Measurements from ENCODE around the gene FBXL13. TPM values are rescaled to one million over a fixed set of nuclear protein-coding genes. Genes with fewer than 3 reads are reported as not detected.
A peak's percentile ranks its signal among the peaks of the same experiment; 100 is the strongest.

FBXL13 gene
- polyA plus RNA-seq, 1 of the 3 experiments (the other 2 are of a cell fraction): 1.1 TPM

DNA sequence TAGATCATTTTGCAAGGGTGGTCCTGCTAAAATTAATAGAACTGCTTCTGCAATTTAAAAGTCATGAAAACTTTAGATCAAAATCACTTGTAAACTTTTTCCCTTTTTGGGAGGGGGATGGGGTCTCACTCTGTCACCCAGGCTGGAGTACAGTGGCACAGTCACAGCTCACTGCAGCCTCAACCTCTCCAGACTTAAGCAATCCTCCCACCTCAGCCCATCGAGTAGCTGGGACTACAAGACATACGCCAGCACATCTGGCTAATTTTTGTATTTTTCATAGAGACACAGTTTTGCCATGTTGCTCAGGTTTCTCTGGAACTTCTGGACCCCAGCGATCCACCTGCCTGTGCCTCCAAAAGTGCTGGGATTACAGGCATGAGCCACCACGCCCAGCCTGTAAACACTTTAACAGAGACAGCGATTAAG lies 82.1 kb downstream of the FBXL13 start:
- no peaks in the 10 kb centered on the region for H3K79me2 ChIP-seq (ENCODE audit: insufficient read depth)
- peak overlapping the region; percentile 56; the same call in 1 of the 2 replicates for H3K9ac ChIP-seq
- H3K4me3 ChIP-seq (ENCODE audit: low read depth in 2 of 2, low read length in 1 of 2): no peak overlapping the region
- ChIA-PET CTCF (interaction anchor here (1.3 to 1.5 kb wide), 2 partner anchors 10 to 69 kb away, joined by 3 to 4 read pairs; no protein-coding TSS in a partner anchor), POLR2A (no interaction called here)
- TF ChIP-seq MEF2A (IDR thresholded peaks at IDR 0.05; ENCODE audit: borderline replicate concordance, low read depth) (no peak), POLR2AphosphoS5 (IDR thresholded peaks at IDR 0.05; ENCODE audit: low read depth, low read length) (no peak), GABPA (IDR thresholded peaks at IDR 0.05; ENCODE audit: low read depth) (no peak), TAF1 (IDR thresholded peaks at IDR 0.05; ENCODE audit: borderline replicate concordance, low read depth, low read length) (no peak), FOXM1 (IDR thresholded peaks at IDR 0.05; ENCODE audit: low read depth) (no peak), YY1 (IDR thresholded peaks at IDR 0.05; ENCODE audit: low read depth) (no peak), MXI1 (IDR thresholded peaks at IDR 0.05; ENCODE audit: low read depth, low read length) (no peak), RAD21 (IDR thresholded peaks at IDR 0.05; ENCODE audit: low read length) (no peak), ELF1 (IDR thresholded peaks at IDR 0.05) (no peak), NFIC (IDR thresholded peaks at IDR 0.05; ENCODE audit: borderline replicate concordance) (no peak)
- TF ChIP-seq, protein P1, sequence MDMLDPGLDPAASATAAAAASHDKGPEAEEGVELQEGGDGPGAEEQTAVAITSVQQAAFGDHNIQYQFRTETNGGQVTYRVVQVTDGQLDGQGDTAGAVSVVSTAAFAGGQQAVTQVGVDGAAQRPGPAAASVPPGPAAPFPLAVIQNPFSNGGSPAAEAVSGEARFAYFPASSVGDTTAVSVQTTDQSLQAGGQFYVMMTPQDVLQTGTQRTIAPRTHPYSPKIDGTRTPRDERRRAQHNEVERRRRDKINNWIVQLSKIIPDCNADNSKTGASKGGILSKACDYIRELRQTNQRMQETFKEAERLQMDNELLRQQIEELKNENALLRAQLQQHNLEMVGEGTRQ (IDR thresholded peaks at IDR 0.05; ENCODE audit: borderline replicate concordance, low read depth, low read length): no peak
- TF ChIP-seq, protein P2, sequence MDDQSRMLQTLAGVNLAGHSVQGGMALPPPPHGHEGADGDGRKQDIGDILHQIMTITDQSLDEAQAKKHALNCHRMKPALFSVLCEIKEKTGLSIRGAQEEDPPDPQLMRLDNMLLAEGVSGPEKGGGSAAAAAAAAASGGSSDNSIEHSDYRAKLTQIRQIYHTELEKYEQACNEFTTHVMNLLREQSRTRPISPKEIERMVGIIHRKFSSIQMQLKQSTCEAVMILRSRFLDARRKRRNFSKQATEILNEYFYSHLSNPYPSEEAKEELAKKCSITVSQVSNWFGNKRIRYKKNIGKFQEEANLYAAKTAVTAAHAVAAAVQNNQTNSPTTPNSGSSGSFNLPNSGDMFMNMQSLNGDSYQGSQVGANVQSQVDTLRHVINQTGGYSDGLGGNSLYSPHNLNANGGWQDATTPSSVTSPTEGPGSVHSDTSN (IDR thresholded peaks at IDR 0.05): no peak
- TF ChIP-seq, protein P3, sequence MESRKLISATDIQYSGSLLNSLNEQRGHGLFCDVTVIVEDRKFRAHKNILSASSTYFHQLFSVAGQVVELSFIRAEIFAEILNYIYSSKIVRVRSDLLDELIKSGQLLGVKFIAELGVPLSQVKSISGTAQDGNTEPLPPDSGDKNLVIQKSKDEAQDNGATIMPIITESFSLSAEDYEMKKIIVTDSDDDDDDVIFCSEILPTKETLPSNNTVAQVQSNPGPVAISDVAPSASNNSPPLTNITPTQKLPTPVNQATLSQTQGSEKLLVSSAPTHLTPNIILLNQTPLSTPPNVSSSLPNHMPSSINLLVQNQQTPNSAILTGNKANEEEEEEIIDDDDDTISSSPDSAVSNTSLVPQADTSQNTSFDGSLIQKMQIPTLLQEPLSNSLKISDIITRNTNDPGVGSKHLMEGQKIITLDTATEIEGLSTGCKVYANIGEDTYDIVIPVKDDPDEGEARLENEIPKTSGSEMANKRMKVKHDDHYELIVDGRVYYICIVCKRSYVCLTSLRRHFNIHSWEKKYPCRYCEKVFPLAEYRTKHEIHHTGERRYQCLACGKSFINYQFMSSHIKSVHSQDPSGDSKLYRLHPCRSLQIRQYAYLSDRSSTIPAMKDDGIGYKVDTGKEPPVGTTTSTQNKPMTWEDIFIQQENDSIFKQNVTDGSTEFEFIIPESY (IDR thresholded peaks at IDR 0.05; ENCODE audit: borderline replicate concordance, low read depth): no peak
- TF ChIP-seq, protein P4, sequence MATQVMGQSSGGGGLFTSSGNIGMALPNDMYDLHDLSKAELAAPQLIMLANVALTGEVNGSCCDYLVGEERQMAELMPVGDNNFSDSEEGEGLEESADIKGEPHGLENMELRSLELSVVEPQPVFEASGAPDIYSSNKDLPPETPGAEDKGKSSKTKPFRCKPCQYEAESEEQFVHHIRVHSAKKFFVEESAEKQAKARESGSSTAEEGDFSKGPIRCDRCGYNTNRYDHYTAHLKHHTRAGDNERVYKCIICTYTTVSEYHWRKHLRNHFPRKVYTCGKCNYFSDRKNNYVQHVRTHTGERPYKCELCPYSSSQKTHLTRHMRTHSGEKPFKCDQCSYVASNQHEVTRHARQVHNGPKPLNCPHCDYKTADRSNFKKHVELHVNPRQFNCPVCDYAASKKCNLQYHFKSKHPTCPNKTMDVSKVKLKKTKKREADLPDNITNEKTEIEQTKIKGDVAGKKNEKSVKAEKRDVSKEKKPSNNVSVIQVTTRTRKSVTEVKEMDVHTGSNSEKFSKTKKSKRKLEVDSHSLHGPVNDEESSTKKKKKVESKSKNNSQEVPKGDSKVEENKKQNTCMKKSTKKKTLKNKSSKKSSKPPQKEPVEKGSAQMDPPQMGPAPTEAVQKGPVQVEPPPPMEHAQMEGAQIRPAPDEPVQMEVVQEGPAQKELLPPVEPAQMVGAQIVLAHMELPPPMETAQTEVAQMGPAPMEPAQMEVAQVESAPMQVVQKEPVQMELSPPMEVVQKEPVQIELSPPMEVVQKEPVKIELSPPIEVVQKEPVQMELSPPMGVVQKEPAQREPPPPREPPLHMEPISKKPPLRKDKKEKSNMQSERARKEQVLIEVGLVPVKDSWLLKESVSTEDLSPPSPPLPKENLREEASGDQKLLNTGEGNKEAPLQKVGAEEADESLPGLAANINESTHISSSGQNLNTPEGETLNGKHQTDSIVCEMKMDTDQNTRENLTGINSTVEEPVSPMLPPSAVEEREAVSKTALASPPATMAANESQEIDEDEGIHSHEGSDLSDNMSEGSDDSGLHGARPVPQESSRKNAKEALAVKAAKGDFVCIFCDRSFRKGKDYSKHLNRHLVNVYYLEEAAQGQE (IDR thresholded peaks at IDR 0.05; ENCODE audit: low read depth, low read length): no peak
- H4K20me1 ChIP-seq (ENCODE audit: insufficient read depth): no peaks in the 10 kb centered on the region
- H3F3A ChIP-seq (replicated peaks; ENCODE audit: insufficient read depth): peaks cover 51% of the 10 kb centered on the region
- H3K9me3 ChIP-seq: no peaks in the 10 kb centered on the region
- H2AFZ ChIP-seq (ENCODE audit: low read depth): no peak overlapping the region
- DNase-seq: no peak
- peak overlapping the region; percentile 70 to 99; a peak in 3 of 4 replicates for H3K27ac ChIP-seq (ENCODE audit: low read depth in 2 of 2, low read length in 1 of 2)
- peak overlapping the region; percentile 38 for H3K4me2 ChIP-seq
- no peaks in the 10 kb centered on the region for H3K9me2 ChIP-seq
- no peaks in the 10 kb centered on the region for H3K27me3 ChIP-seq (ENCODE audit: insufficient read depth)
- H3K4me1 ChIP-seq (ENCODE audit: control insufficient read depth in 1 of 2, insufficient read depth in 2 of 2, low read depth in 1 of 2, low read length in 1 of 2): peaks cover 0 to 27% of the 10 kb centered on the region in 2 experiments
- H3K36me3 ChIP-seq (replicated peaks in 1 of 2; ENCODE audit: control insufficient read depth in 1 of 2, insufficient read depth in 2 of 2, low read length in 1 of 2): no peaks in the 10 kb centered on the region
- WGBS (ENCODE audit: low lambda C conversion rate): 95% methylated on average over 5 of the region's 5 CpGs
